Activated CD4-positive, alpha-beta T cell treated with anti-CD3 and anti-CD28 coated beads, Interleukin-2, amount 50 U/mL, for 48 hours (primary cell): ENCODE results near the gene MYO1G.
"Not testable (repeated sequence)": the region's sequence is repeated elsewhere in the genome, so short reads cannot be mapped to it uniquely, and the experiment has no call there.

Experiments used
- DNase-seq, 2 experiments: peaks; one replicate each; pipeline ENCODE4 v3.0.0-alpha.2; 2020

The MYO1G gene

GRCh38 chr7:44936322-44936721 is 42.5 kb downstream of the MYO1G start:
- no peak for DNase-seq

- DNase-seq, result no peak
Measured at GRCh38 chr7:44935583-44935982, 43.2 kb downstream of the MYO1G start.

- DNase-seq, result no peak
Measured at GRCh38 chr7:44935016-44935415, 43.8 kb downstream of the MYO1G start.

GRCh38 chr7:44934510-44934909 is 44.3 kb downstream of the MYO1G start:
- DNase-seq, result not testable (repeated sequence)

GRCh38 chr7:44930921-44931320 is 47.9 kb downstream of the MYO1G start:
- DNase-seq, result no peak

- DNase-seq, result no peak
Measured at GRCh38 chr7:44922351-44922694, 56.5 kb downstream of the MYO1G start.

- DNase-seq, result peak; percentile 99 to 100
Measured at GRCh38 chr7:44921607-44922350, 57.0 kb downstream of the MYO1G start.

- DNase-seq, result no peak
Measured at GRCh38 chr7:44920119-44920518, 58.7 kb downstream of the MYO1G start.

GRCh38 chr7:44918029-44918428 is 60.8 kb downstream of the MYO1G start:
- DNase-seq, result no peak

GRCh38 chr7:44917465-44917864 is 61.4 kb downstream of the MYO1G start:
- no peak for DNase-seq

- DNase-seq, result peak; percentile 65 to 77
Measured at GRCh38 chr7:44914992-44915607, 63.7 kb downstream of the MYO1G start.

GRCh38 chr7:44912775-44913347 is 66.0 kb downstream of the MYO1G start:
- no peak for DNase-seq
